ENCODE results near the gene IGF2R.

DNA sequence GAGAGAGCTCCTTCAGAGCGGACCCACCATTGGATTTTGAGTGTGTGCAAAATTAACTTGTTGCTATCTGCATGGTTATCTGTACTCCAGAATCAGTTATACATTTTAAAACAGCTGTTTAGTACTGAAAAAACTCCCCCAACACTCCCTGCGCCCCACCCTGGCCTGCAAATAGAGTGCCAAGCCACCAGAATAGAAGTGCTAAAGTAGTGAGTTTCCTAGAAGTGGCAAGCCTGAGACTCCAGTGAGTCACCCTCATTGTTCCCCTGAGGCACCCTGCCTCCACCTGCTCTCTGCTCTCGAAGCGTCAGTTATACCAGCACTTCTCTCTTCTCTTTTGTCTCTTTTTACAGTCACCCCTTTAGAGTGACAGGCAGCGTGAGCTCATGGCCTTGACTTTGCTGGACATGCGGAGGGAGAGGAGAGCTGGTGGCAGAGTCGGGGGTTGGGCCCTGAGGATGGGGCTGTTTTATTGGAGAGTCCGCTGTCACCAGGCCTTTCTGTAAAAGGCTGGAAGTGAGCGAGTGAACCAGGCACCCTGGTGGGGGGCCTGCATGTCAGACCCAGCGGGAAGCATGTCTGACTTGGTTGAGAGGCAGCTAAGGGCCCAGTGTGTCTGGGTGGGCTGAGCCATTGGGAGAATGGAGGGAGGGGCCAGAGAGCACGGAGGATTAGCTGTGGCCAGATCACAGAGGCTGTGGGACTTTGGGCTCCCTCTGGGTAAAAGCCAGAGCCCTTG, 10.4 kb downstream of the IGF2R start:
- TF ChIP-seq EZH2phosphoT487 (IDR thresholded peaks at IDR 0.05; ENCODE audit: low read depth): no peak
- TF ChIP-seq, protein P1, sequence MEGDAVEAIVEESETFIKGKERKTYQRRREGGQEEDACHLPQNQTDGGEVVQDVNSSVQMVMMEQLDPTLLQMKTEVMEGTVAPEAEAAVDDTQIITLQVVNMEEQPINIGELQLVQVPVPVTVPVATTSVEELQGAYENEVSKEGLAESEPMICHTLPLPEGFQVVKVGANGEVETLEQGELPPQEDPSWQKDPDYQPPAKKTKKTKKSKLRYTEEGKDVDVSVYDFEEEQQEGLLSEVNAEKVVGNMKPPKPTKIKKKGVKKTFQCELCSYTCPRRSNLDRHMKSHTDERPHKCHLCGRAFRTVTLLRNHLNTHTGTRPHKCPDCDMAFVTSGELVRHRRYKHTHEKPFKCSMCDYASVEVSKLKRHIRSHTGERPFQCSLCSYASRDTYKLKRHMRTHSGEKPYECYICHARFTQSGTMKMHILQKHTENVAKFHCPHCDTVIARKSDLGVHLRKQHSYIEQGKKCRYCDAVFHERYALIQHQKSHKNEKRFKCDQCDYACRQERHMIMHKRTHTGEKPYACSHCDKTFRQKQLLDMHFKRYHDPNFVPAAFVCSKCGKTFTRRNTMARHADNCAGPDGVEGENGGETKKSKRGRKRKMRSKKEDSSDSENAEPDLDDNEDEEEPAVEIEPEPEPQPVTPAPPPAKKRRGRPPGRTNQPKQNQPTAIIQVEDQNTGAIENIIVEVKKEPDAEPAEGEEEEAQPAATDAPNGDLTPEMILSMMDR (IDR thresholded peaks at IDR 0.05; ENCODE audit: low read depth, low read length): no peak
